Astrocyte (in vitro differentiated cells and primary cell): Measurements from ENCODE around the gene SDK1. TPM values are rescaled to one million over a fixed set of nuclear protein-coding genes. Genes with fewer than 3 reads are reported as not detected.

Experiments used
- DNase-seq: peaks from one replicate; pipeline ENCODE4 v3.0.0-alpha.2; 2010; ENCODE audit warnings: low read depth
- FAIRE-seq: peaks from 2 replicates; lab custom pipeline; 2011; peaks lifted over from hg19 to GRCh38; lab: Jason Lieb, UNC
- H2AFZ ChIP-seq: 2 replicates; pipeline ENCODE4 v1.6.0; 2012; ENCODE audit warnings: low read depth, low read length, inconsistent platforms
- H3K27ac ChIP-seq: 2 replicates; pipeline ENCODE4 v1.5.1; 2011; ENCODE audit warnings: low read depth, low read length, inconsistent platforms
- H3K27me3 ChIP-seq: 2 replicates; pipeline ENCODE4 v1.6.0; 2011; ENCODE audit warnings: low read length, inconsistent platforms; ENCODE audit not compliant: insufficient read depth
- H3K36me3 ChIP-seq: 2 replicates; pipeline ENCODE4 v1.5.1; 2011; ENCODE audit warnings: low read length, inconsistent platforms; ENCODE audit not compliant: insufficient read depth
- H3K4me1 ChIP-seq: 2 replicates; pipeline ENCODE4 v1.5.1; 2011; ENCODE audit warnings: low read length, inconsistent platforms; ENCODE audit not compliant: insufficient read depth
- H3K4me2 ChIP-seq: 2 replicates; pipeline ENCODE4 v1.6.0; 2012; ENCODE audit warnings: low read length, inconsistent platforms
- H3K4me3 ChIP-seq: 2 replicates; pipeline ENCODE4 v1.5.1; 2011; ENCODE audit warnings: low read depth, mild to moderate bottlenecking, low read length, inconsistent platforms; ENCODE audit not compliant: insufficient read depth
- H3K79me2 ChIP-seq: 2 replicates; pipeline ENCODE4 v1.6.0; 2012; ENCODE audit warnings: mild to moderate bottlenecking, low read length, inconsistent platforms; ENCODE audit not compliant: insufficient read depth
- H3K9ac ChIP-seq: 2 replicates; pipeline ENCODE4 v1.6.0; 2012; ENCODE audit warnings: mild to moderate bottlenecking, low read length, inconsistent platforms
- H3K9me3 ChIP-seq: 2 replicates; pipeline ENCODE4 v1.5.1; 2012; ENCODE audit warnings: low read depth, mild to moderate bottlenecking, low read length, inconsistent platforms; ENCODE audit not compliant: insufficient read depth
- H4K20me1 ChIP-seq: 2 replicates; pipeline ENCODE4 v1.6.0; 2012; ENCODE audit warnings: low read length, inconsistent platforms; ENCODE audit not compliant: insufficient read depth
- H3K27ac Mint-ChIP-seq: one replicate; pipeline ENCODE4 v1.8.0; 2021; ENCODE audit warnings: mild to moderate bottlenecking, mixed read lengths; ENCODE audit not compliant: unreplicated experiment
- H3K27me3 Mint-ChIP-seq: one replicate; pipeline ENCODE4 v1.8.0; 2021; ENCODE audit warnings: low read depth, mixed read lengths; ENCODE audit not compliant: unreplicated experiment
- H3K36me3 Mint-ChIP-seq: one replicate; pipeline ENCODE4 v1.8.0; 2021; ENCODE audit warnings: low read depth, mixed read lengths; ENCODE audit not compliant: unreplicated experiment
- H3K4me1 Mint-ChIP-seq: one replicate; pipeline ENCODE4 v1.8.0; 2021; ENCODE audit warnings: low read depth, mixed read lengths; ENCODE audit not compliant: unreplicated experiment
- H3K4me3 Mint-ChIP-seq: one replicate; pipeline ENCODE4 v1.8.0; 2021; ENCODE audit warnings: mild to moderate bottlenecking, moderate library complexity, mixed read lengths; ENCODE audit not compliant: unreplicated experiment
- H3K9me3 Mint-ChIP-seq: one replicate; pipeline ENCODE4 v1.8.0; 2021; ENCODE audit warnings: mild to moderate bottlenecking, mixed read lengths; ENCODE audit not compliant: unreplicated experiment
- EZH2 ChIP-seq: IDR thresholded peaks from 2 replicates; pipeline ENCODE4 v1.6.1; 2012; ENCODE audit warnings: mild to moderate bottlenecking, low read length, inconsistent platforms; ENCODE audit not compliant: insufficient read depth
- total RNA-seq: library from RNA; stranded (reverse); gene quantifications from 2 replicates; pipeline ENCODE4 v1.2.1, GENCODE V29; 2021
- TF ChIP-seq, protein P1 (sequence below): IDR thresholded peaks from 2 replicates; pipeline ENCODE4 v1.5.1; 2011; ENCODE audit warnings: low read depth, mild to moderate bottlenecking, inconsistent platforms, low read length, moderate library complexity; ENCODE audit not compliant: insufficient read depth

Gene SDK1
- total RNA-seq, 1 donor from 2014 or later = 4.2 TPM

DNA sequence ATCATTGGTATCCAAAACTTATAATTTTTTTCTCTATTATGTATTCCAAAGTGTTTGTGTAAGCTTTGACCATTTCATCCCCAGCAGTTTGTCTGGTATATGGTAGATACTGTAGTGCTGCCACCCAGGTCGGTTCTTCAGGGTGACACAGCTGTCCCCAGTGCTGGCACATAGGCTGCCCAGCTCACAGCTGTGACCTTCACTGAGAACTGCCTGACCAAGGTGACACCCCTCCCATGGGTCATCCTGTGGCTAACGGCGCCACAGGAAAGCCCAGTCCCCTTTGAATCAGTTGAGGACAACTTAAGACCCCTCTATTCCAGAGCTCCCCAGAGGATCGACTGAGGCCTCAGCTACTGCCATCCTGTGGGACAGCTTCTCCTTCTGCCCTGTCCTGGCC, 736.8 kb downstream of the SDK1 start:
- Histone ChIP-seq H3K9ac (no peak overlapping the region), H3K27ac (no peak overlapping the region), H3K4me3 (no peak overlapping the region), H3K79me2 (no peaks in the 10 kb centered on the region), H4K20me1 (no peaks in the 10 kb centered on the region), H3K36me3 (no peaks in the 10 kb centered on the region), H3K9me3 (no peaks in the 10 kb centered on the region), H3K4me1 (no peaks in the 10 kb centered on the region), H2AFZ (no peak overlapping the region), H3K27me3 (no peaks in the 10 kb centered on the region), H3K4me2 (no peak overlapping the region)
- H3K27ac Mint-ChIP-seq = no peak overlapping the region
- TF ChIP-seq, protein P1, sequence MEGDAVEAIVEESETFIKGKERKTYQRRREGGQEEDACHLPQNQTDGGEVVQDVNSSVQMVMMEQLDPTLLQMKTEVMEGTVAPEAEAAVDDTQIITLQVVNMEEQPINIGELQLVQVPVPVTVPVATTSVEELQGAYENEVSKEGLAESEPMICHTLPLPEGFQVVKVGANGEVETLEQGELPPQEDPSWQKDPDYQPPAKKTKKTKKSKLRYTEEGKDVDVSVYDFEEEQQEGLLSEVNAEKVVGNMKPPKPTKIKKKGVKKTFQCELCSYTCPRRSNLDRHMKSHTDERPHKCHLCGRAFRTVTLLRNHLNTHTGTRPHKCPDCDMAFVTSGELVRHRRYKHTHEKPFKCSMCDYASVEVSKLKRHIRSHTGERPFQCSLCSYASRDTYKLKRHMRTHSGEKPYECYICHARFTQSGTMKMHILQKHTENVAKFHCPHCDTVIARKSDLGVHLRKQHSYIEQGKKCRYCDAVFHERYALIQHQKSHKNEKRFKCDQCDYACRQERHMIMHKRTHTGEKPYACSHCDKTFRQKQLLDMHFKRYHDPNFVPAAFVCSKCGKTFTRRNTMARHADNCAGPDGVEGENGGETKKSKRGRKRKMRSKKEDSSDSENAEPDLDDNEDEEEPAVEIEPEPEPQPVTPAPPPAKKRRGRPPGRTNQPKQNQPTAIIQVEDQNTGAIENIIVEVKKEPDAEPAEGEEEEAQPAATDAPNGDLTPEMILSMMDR = no peak
- DNase-seq (no peak), FAIRE-seq (no peak)
- H3K27me3 Mint-ChIP-seq = peaks cover 10% of the 10 kb centered on the region
- no peak overlapping the region for H3K4me3 Mint-ChIP-seq
- peaks cover 1% of the 10 kb centered on the region for H3K4me1 Mint-ChIP-seq
- H3K36me3 Mint-ChIP-seq = peaks cover 2% of the 10 kb centered on the region
- H3K9me3 Mint-ChIP-seq = no peaks in the 10 kb centered on the region

DNA sequence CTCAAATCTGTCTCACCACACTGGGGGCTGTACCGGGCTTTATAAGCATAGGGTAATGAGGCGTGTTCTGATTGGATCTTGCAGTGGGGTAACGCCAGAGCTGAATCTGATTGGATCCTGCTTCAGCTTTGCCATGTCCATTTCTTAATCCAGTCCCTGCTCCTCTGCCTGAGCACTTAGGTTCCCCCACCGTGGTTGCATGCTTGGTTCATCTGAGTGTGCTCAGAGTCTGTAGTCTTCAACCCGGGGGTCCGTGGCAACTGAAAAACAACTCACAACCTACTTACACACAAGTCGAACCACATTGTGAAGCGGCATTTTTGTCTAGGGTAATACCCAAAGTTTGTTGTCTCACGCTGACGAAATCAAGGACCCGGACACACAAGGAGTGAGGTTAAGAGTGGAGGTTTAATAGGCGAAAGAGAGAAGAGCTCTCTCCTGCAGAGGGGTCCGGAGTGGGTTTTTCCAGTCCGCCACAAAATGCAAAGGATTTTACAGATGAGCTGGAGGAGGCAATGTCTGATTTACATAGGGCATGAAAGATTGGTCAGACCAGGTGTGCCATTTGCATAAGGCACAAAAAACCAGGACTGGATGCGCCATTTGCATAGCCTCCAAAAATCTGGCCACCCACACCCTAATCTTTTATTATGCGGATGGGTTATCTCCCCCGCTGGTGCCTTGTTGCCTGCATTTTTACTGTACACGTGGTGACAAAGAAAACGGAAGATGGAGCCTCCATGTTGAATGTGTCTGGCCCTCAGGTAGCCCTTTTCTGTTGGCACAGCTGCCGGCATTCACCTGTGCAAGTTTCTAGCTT, 739.3 kb downstream of the SDK1 start:
- H3K36me3 Mint-ChIP-seq = peaks cover 2% of the 10 kb centered on the region
- TF ChIP-seq, protein P1 = no peak
- TF ChIP-seq EZH2 = no peak
- no peak overlapping the region for H3K4me3 Mint-ChIP-seq
- DNase-seq = no peak
- no peaks in the 10 kb centered on the region for H3K79me2 ChIP-seq
- H3K9me3 ChIP-seq = no peaks in the 10 kb centered on the region
- peaks cover 14% of the 10 kb centered on the region for H3K27me3 Mint-ChIP-seq
- no peaks in the 10 kb centered on the region for H3K9me3 Mint-ChIP-seq
- H3K4me1 ChIP-seq = no peaks in the 10 kb centered on the region
- H3K4me1 Mint-ChIP-seq = peaks cover 1% of the 10 kb centered on the region
- H3K27me3 ChIP-seq = no peaks in the 10 kb centered on the region
- H4K20me1 ChIP-seq = no peaks in the 10 kb centered on the region
- H3K4me3 ChIP-seq = no peak overlapping the region
- H3K9ac ChIP-seq = no peak overlapping the region
- H3K36me3 ChIP-seq = no peaks in the 10 kb centered on the region
- no peak overlapping the region for H3K27ac Mint-ChIP-seq
- no peak for FAIRE-seq
- no peak overlapping the region for H2AFZ ChIP-seq
- H3K27ac ChIP-seq = no peak overlapping the region
- no peak overlapping the region for H3K4me2 ChIP-seq

DNA sequence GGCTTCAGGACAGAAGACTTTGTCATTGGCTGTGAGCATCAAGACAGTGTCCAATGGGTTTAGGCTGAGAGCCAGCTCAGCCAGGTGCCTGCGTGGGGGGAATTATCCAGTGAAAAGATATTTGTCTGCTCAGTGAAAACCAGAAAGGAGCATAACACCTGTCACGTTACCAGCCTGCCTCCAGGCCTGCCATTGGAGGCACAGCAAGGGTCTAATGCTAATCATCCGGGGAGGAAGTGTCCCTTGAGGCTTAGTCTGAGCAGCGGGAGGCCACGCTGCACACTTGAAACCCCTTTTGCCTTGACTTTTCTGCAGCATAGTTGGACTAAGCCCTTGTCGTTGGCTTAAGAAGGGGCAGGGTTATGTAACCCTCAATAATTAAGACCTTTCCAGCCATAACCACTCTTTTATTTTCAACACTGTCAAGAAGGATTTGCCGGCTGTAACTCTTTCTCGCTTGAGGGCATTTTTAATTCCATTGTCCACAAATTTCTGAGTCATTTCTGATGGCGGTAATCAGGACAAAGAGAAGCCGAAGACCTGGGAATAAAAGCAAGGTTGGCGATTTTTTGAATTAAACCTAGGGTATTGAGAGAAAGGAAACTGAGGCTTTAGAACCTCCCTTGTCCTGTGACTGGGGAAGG, 741.5 kb downstream of the SDK1 start:
- TF ChIP-seq, protein P1 = no peak
- no peak for TF ChIP-seq EZH2
- FAIRE-seq = no peak

More for the DNA sequence above, 741.5 kb downstream of the SDK1 start:
- peaks cover 14% of the 10 kb centered on the region for H3K27me3 Mint-ChIP-seq
- Histone ChIP-seq H2AFZ (no peak overlapping the region), H3K4me3 (no peak overlapping the region), H3K36me3 (no peaks in the 10 kb centered on the region), H3K9me3 (no peaks in the 10 kb centered on the region), H3K79me2 (no peaks in the 10 kb centered on the region), H3K27ac (no peak overlapping the region), H3K9ac (no peak overlapping the region), H3K4me1 (no peaks in the 10 kb centered on the region), H4K20me1 (no peaks in the 10 kb centered on the region), H3K27me3 (no peaks in the 10 kb centered on the region), H3K4me2 (no peak overlapping the region)
- H3K27ac Mint-ChIP-seq = no peak overlapping the region
- no peaks in the 10 kb centered on the region for H3K4me1 Mint-ChIP-seq
- no peak for DNase-seq
- peaks cover 2% of the 10 kb centered on the region for H3K36me3 Mint-ChIP-seq
- no peaks in the 10 kb centered on the region for H3K9me3 Mint-ChIP-seq
- no peak overlapping the region for H3K4me3 Mint-ChIP-seq
